NCI-H446 treated with DMSO at 0.1 percent for 48 hours (cell line): ENCODE measurements around the gene MX2.
"Not testable (repeated sequence)": the region's sequence is repeated elsewhere in the genome, so short reads cannot be mapped to it uniquely, and the experiment has no call there.

Experiments
- DNase-seq: peaks from one replicate; lab custom pipeline; 2025; lab: John Stamatoyannopoulos, UW

Gene MX2

GRCh38 chr21:41387042-41387819, 25.4 kb downstream of the MX2 start:
- no peak for DNase-seq

- no peak for DNase-seq
These were observed 26.0 kb downstream of the MX2 start for GRCh38 chr21:41387824-41388223.

DNA sequence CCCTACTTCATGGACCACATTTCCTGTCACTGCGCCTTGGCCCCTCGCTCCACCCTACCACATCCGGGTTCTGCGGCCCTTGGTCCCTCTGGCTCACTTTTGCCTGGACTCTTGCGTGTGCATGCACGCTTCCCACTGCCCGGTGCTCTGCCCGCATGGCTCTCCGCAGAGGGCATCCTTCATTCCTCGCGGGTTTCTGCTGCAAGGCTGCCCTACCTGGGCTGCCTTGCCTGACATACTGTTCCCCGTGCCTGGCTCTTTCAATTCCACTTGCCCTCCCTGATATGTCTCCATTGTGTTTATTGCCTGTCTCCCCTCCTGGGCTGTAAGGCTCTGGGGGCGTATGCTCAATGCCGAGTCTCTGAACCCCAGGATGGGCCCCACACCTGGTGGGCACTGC, 26.4 kb downstream of the MX2 start:
- DNase-seq, result no peak

DNA sequence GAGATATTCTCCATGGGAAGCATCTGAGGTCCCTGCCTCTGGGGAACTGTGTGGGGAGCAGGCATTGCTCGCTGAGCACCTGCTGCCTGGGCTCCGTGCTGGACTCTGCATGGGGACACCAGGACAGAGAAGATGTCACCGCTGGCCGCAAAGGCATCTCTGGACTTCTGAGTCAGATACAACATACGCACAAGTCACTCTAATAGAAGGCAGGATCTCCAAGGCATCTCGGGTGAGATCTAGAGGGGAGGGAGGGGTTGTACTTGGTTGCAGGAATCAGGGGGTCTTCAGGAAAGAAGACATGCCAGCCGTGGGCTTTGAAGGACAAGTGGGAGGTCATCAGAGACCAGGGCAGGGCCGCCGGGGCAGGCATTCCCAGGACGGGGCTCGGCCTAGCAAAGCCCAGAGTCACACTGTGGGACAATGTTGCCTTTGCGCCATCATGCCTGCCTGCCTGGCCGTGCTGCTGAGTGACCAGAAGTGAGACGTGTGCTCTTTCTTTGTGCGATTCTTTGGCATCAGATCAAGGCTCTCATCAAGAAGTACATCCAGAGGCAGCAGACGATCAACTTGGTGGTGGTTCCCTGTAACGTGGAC, 28.3 kb downstream of the MX2 start:
- DNase-seq, result no peak

GRCh38 chr21:41393876-41394465, 32.1 kb downstream of the MX2 start:
- no peak for DNase-seq

DNA sequence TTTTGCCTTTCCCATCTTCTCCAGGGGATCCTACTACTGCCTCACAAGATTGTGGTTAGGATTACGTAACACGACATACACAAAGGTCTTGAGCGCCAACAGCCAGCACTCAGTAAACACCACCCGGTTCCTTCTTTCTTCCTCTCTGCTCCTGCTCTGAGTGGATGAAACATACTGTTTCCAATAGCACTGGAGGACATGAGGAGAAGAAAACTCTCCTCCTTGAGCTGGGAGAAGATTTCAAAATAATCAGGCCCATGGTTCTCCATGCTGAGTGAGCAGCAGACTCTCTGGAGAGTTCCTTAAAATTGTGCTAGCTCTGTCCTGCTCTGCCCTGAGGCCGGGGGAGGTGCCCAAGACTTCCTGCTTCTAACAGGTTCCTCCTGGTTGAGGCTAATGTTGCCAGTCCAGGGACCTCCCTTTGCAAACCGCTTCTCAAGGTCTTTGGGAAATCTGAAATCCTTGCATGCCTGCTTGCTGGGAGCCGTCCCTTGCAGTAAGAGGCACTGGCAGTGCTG, 34.8 kb downstream of the MX2 start:
- no peak for DNase-seq

- no peak for DNase-seq
These were observed 35.7 kb downstream of the MX2 start for GRCh38 chr21:41397471-41397891.

GRCh38 chr21:41398251-41398650, 36.4 kb downstream of the MX2 start:
- DNase-seq, result no peak

DNA sequence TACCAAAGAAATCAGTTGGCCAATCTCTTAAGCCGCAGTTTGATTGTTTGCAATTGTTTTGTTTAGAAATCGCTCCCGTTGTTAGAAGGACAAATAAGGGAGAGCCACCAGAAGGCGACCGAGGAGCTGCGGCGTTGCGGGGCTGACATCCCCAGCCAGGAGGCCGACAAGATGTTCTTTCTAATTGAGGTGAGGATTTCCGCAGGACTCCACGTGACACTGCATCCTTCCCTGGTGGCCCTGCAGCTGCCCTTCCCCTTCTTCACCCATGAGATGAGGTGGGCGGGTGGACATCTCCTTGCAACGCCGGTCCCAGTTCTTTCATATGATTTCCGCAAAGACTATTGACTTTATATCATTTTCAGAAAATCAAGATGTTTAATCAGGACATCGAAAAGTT, 37.0 kb downstream of the MX2 start:
- DNase-seq, result no peak

DNA sequence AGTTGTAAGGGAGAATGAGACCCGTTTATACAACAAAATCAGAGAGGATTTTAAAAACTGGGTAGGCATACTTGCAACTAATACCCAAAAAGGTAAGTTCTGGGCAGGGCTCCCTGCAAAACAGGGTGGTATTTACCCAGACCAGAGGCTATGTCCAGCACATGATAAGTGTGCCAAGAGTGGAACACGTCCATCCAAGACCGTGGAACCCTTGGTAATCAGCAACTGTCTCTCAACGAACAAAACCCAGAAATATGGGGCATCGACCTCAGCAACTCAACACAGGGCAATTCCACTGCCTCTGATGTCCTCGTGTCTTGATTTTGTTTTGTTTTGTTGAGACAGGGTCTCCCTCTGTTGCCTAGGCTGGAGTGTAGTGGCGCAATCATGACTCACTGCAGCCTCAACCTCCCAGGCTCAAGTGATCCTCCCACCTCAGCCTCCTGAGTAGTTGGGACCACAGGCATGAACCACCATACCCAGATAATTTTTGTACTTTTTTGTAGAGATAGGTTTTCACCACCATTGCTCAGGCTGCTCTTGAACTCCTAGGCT, 37.5 kb downstream of the MX2 start:
- no peak for DNase-seq

GRCh38 chr21:41402231-41402630, 40.4 kb downstream of the MX2 start:
- DNase-seq, result no peak

- no peak for DNase-seq
These were observed 41.0 kb downstream of the MX2 start for GRCh38 chr21:41402796-41403195.

DNA sequence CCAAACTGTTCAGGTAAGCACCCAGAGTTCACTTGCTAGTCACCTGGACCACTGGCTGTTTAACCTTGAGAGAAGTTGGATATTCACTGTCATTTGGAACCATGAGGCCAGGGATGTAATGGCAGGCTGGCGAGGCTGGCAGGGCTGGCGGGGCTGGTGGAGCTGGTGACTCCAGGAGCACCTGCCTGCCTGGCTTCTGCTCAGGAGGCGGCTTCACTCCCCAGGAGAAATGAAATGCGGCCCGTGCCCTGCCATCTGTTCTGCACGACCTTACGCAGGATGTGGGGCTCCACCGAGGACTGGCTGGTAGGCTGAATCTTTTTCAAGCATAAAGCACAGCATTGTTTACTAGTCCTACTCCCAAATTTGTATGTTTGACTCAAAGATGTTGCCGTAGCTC, 41.5 kb downstream of the MX2 start:
- DNase-seq, result no peak

- no peak for DNase-seq
These were observed 42.1 kb downstream of the MX2 start for GRCh38 chr21:41403966-41404365.

- DNase-seq, result no peak
These were observed 43.5 kb downstream of the MX2 start for GRCh38 chr21:41405321-41405720.

DNA sequence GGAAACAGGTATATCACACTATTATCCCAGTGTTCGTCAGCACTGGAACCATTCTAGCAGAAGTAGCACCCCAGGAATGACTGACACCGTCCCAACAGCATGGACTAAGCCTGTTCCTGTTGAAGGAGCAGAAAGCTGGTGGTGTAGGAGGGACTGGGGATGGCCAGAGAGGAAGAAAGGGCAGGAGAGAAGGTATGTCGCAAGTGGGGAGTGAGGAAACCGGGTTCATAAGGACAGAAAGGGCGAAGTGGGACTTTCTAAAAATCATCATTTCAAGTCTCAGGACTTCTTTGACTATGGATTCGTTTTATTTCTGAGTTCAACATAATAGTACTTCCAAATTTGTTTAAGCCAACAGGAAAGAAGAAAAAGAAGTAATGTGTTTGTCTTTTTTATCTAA, 44.5 kb downstream of the MX2 start:
- DNase-seq, result no peak

DNA sequence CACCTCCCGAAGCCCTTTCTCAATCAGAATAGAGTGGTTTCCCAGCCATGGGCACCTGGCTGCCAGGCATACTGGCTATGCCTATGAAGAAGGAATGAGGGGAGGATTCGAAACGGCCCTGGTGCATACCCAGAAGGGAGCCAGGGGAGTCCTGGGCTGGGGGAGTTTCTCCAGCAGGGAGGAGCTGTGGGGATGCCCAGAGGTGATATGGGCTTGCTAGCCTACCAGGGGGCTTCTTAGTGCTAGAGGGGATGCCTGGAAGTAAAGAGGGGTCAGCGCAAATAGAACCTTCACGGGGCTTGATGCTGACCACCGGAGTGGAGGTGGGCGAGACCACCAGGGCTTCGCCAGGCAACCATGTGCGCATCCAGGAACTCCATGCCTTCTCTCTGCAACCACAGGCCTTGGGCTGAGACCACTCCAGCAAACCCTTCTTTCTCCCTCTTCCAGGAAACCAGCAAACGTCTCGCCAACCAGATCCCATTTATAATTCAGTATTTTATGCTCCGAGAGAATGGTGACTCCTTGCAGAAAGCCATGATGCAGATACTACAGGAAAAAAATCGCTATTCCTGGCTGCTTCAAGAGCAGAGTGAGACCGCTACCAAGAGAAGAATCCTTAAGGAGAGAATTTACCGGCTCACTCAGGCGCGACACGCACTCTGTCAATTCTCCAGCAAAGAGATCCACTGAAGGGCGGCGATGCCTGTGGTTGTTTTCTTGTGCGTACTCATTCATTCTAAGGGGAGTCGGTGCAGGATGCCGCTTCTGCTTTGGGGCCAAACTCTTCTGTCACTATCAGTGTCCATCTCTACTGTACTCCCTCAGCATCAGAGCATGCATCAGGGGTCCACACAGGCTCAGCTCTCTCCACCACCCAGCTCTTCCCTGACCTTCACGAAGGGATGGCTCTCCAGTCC, 46.0 kb downstream of the MX2 start:
- no peak for DNase-seq

- DNase-seq, result no peak
These were observed 48.5 kb downstream of the MX2 start for GRCh38 chr21:41410361-41410760.

DNA sequence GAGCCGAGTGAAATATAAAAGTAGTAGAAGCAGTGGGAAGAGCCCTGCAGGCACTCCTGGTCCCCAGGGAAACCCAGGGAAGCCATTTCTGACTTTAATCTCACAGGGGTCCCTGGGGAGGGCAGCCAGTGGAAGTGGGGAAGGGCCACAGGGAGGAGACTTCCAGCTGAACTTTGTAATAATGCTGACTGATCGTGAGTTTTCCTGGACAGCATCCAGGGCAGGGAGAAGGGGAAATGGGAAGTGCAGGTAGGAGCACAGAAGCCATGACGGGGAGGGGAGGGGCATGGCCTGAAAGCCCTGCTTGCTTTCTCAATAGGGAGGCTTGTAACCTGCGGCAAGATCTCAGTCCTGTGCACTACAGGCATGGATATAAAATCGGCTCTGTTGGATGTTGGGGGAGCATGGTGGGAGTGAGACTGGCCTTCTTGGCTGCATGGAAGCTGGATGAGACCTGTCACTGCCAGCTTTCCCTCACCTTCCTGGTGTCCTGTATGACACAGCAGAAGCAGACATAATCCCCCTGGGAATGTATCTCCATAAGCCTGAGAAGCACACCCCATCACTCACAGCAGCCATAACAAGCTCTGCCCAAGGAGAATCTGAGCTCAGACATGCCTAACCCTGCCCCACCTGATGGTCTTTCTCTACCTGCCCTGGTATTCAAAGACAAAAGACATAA, 49.1 kb downstream of the MX2 start:
- DNase-seq, result no peak

DNA sequence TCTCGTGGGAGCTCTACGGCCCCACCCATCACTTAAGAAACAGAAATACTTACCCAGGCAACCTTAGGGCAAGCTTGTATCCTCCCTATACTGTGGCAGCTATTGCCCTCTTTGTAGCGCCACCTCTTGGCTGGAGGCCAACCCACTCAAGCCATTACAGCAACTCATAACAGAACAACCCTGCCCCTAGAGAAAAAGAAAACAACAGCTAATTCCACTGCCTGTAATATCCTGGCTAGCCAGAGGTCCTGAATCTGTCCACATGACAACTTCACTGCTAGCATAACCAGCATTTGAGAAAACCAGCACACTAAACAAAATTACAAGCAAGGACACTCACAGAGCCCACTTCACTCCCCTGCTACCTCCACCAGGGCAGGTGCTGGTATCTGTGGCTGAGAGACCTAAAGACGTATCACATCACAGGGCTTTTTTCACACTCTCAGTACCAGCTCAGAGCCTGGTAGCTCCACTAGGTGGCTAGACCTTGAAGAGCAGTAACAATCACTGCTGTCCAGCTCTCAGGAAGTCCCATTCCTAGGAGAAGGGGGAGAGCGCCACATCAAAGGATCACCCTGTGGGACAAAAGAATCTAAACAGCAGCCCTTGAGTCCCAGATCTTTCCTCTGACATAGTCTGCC, 49.7 kb downstream of the MX2 start:
- no peak for DNase-seq

DNA sequence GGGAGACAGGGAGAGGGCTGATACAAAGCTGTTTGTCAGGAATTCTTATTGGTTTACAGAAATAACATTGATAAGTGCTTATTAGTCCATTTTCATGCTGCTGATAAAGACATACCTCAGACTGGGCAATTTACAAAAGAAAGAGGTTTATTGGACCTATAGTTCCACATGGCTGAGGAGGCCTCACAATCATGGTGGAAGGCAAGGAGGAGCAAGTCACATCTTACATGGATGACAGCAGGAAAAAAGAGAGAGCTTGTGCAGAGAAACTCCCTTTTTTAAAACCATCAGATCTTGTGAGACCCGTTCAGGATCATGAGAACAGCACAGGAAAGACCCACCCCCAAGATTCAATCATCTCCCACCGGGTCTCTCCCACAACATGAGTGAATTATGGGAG, 55.7 kb downstream of the MX2 start:
- DNase-seq, result not testable (repeated sequence)
